ENCODE data around the gene MEPCE. TPM values are rescaled to one million over a fixed set of nuclear protein-coding genes. Genes with fewer than 3 reads are reported as not detected.

Gene MEPCE
- total RNA-seq, 4 donors from 2014 or later: 21.2 to 44.9 (median 40.6) TPM

GRCh38 chr7:100415448-100415847 lies 14.2 kb upstream of the MEPCE start:
- no peaks in the 10 kb centered on the region for H3K27me3 ChIP-seq
- intact Hi-C loops (cut with DNase I): no loop called here
- no peaks in the 10 kb centered on the region for H3K4me1 ChIP-seq
- DNase-seq (ENCODE audit: extremely low spot score): no peak
- H3K27ac ChIP-seq (replicated peaks in 1 of 4): no peak overlapping the region
- no peak overlapping the region for H3K4me3 ChIP-seq
- TF ChIP-seq CTCF (IDR thresholded peaks at IDR 0.05) (no peak), EP300 (IDR thresholded peaks at IDR 0.05) (no peak), POLR2A (IDR thresholded peaks at IDR 0.05; ENCODE audit: low read depth) (no peak), POLR2AphosphoS5 (IDR thresholded peaks at IDR 0.05) (no peak)
- H3K9me3 ChIP-seq: no peaks in the 10 kb centered on the region
- 91% methylated on average over 5 of the region's 5 CpGs for WGBS
- peaks cover 0 to 10% (median 0%) of the 10 kb centered on the region in 4 donors for H3K36me3 ChIP-seq

- DNase-seq (ENCODE audit: extremely low spot score): no peak
- Histone ChIP-seq H3K27ac (replicated peaks in 1 of 4) (no peak overlapping the region), H3K4me3 (no peak overlapping the region), H3K9me3 (no peaks in the 10 kb centered on the region), H3K4me1 (no peaks in the 10 kb centered on the region), H3K27me3 (no peaks in the 10 kb centered on the region), H3K36me3 (peaks cover 0 to 14% (median 0%) of the 10 kb centered on the region in 4 donors)
- intact Hi-C loops (cut with DNase I): no loop called here
- TF ChIP-seq CTCF (IDR thresholded peaks at IDR 0.05) (no peak), EP300 (IDR thresholded peaks at IDR 0.05) (no peak), POLR2AphosphoS5 (IDR thresholded peaks at IDR 0.05) (no peak), POLR2A (IDR thresholded peaks at IDR 0.05; ENCODE audit: low read depth) (no peak)
- WGBS: 67% methylated on average over 1 of the region's 1 CpG
Observed at GRCh38 chr7:100418930-100419659, 10.5 kb upstream of the MEPCE start.

- Histone ChIP-seq H3K27me3 (no peaks in the 10 kb centered on the region), H3K27ac (replicated peaks in 1 of 4) (no peak overlapping the region), H3K36me3 (peaks cover 0 to 11% (median 0%) of the 10 kb centered on the region in 4 donors), H3K4me3 (no peak overlapping the region), H3K9me3 (no peaks in the 10 kb centered on the region), H3K4me1 (no peaks in the 10 kb centered on the region)
- intact Hi-C loops (cut with DNase I): no loop called here
- no peak for DNase-seq (ENCODE audit: extremely low spot score)
- no peak for TF ChIP-seq POLR2A (IDR thresholded peaks at IDR 0.05; ENCODE audit: low read depth)
- no peak for TF ChIP-seq CTCF (IDR thresholded peaks at IDR 0.05)
- TF ChIP-seq EP300 (IDR thresholded peaks at IDR 0.05): no peak
- no peak for TF ChIP-seq POLR2AphosphoS5 (IDR thresholded peaks at IDR 0.05)
- WGBS: 50% methylated on average over 1 of the region's 1 CpG
Observed at GRCh38 chr7:100419660-100420226, 9.9 kb upstream of the MEPCE start.

GRCh38 chr7:100423315-100423714 lies 6.3 kb upstream of the MEPCE start:
- 91% methylated on average over 6 of the region's 6 CpGs for WGBS
- Histone ChIP-seq H3K27me3 (no peaks in the 10 kb centered on the region), H3K4me1 (peaks cover 0 to 9% (median 9%) of the 10 kb centered on the region in 4 donors), H3K9me3 (no peaks in the 10 kb centered on the region), H3K27ac (replicated peaks in 1 of 4) (no peak overlapping the region), H3K4me3 (no peak overlapping the region), H3K36me3 (peaks cover 0 to 4% (median 0%) of the 10 kb centered on the region in 4 donors)
- no peak for DNase-seq (ENCODE audit: extremely low spot score)
- intact Hi-C loops (cut with DNase I): no loop called here
- TF ChIP-seq POLR2AphosphoS5 (IDR thresholded peaks at IDR 0.05): no peak
- TF ChIP-seq POLR2A (IDR thresholded peaks at IDR 0.05; ENCODE audit: low read depth): no peak
- no peak for TF ChIP-seq CTCF (IDR thresholded peaks at IDR 0.05)
- no peak for TF ChIP-seq EP300 (IDR thresholded peaks at IDR 0.05)
